Prostate gland (tissue), 2 donors: ENCODE measurements around the gene XPO4.

Experiments used
- CTCF ChIP-seq, 4 experiments: fragments of 200-600 bp in 2 of 4; fragments of 450-650 bp in 2 of 4; sonication (generic) in 2 of 4; IDR thresholded peaks; 1 replicate in 3 of 4; 2 replicates in 1 of 4; pipeline ENCODE4 v1.5.1; 2016 to 2019; ENCODE audit warnings: antibody characterized with exemption in 4 of 4, mild to moderate bottlenecking in 2 of 4, moderate library complexity in 2 of 4
- POLR2A ChIP-seq: fragments of 450-650 bp; IDR thresholded peaks from one replicate; pipeline ENCODE4 v1.6.1; 2016; ENCODE audit warnings: antibody characterized with exemption, mild to moderate bottlenecking
- POLR2AphosphoS5 ChIP-seq: sonication (generic); formaldehyde crosslinking; IDR thresholded peaks from one replicate; pipeline ENCODE4 v1.6.1; 2017; ENCODE audit warnings: antibody characterized with exemption

GRCh38 chr13:20769834-20770233 is 132.7 kb downstream of the XPO4 start:
- TF ChIP-seq CTCF (IDR thresholded peaks at IDR 0.05) (no peak), POLR2AphosphoS5 (no peak), POLR2A (no peak)
